Measurements from ENCODE around the gene ITIH3. TPM values are rescaled to one million over a fixed set of nuclear protein-coding genes. Genes with fewer than 3 reads are reported as not detected.

ITIH3 gene
- total RNA-seq, 1 experiment from 2014 or later = not detected

DNA sequence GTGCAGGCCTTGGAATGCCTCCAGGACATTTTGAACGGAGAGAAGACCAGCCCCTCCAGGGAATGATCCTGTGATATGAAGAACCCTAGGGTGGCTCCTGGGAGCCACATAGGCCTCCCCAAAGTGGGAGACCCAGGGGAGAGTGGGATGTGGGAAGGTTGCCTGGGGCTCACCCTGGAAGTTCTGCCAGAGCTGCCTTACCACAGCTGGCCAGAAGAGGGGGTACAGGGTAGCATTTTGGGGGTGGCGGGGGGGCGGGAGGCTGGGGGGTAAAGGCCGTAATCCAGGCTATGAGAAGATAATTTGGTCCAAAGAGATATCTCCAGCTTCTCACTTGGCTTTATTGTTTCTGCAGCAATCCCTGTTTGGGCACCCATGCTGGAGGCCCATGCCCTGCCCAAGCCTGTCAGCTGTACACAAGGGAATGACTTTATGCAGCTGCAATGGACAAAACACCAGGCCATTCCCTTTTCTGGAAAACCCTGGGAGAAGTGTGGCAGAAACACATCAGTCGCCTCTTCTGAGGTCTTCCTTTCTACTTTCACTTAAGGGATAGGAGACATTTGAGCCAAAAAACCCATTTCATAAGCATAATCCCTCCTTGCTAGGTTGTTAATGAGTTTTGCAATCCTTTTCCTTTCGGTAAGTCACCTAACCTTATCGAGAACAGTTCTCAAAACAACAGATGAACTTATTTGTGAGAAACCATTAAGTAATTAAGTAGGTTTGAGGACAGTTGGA is 51.3 kb downstream of the ITIH3 start:
- no peaks in the 10 kb centered on the region for H3K9me3 ChIP-seq (ENCODE audit: control insufficient read depth, low read depth, low read length)
- no peak overlapping the region for H2AFZ ChIP-seq (ENCODE audit: low read length)
- H3K4me1 ChIP-seq (ENCODE audit: insufficient read depth, low read length) = no peaks in the 10 kb centered on the region
- H3K9ac ChIP-seq (ENCODE audit: extremely low read depth, insufficient read length, low read length) = no peak overlapping the region
- no peaks in the 10 kb centered on the region for H3K79me1 ChIP-seq (ENCODE audit: insufficient read depth, low read depth, low read length, poor library complexity, severe bottlenecking)
- no peak overlapping the region for H3K27ac ChIP-seq (ENCODE audit: insufficient read length, low read depth, low read length)
- no peak overlapping the region for H2BK5ac ChIP-seq (ENCODE audit: insufficient read length, low read length)
- peak; percentile 61 for TF ChIP-seq CTCF (conservative IDR thresholded peaks at IDR 0.05)
- no peak overlapping the region for H3K18ac ChIP-seq (ENCODE audit: insufficient read length, low read depth, low read length)
- no peak overlapping the region for H4K8ac ChIP-seq (replicated peaks; ENCODE audit: insufficient read length, low read depth, low read length)
- DNase-seq = no peak
- WGBS (ENCODE audit: extremely low coverage, insufficient read length, low lambda C conversion rate) = no CpG with 5 or more reads among the region's 7 CpGs
- H2AK5ac ChIP-seq (ENCODE audit: insufficient read length, low read length) = no peak overlapping the region
- no peak overlapping the region for H2BK12ac ChIP-seq (ENCODE audit: insufficient read length, low read depth, low read length)
- H3K4ac ChIP-seq (ENCODE audit: low read depth, low read length) = no peak overlapping the region
- no peaks in the 10 kb centered on the region; a peak in 1 of 5 replicates for H3K9me3 Mint-ChIP-seq
- peaks cover 17 to 36% (median 26%) of the 10 kb centered on the region in 3 experiments for H3K36me3 Mint-ChIP-seq (ENCODE audit: insufficient read depth in 1 of 3, low read depth in 3 of 3)
- no peak overlapping the region for H2BK15ac ChIP-seq (ENCODE audit: low read depth, low read length)
- no peaks in the 10 kb centered on the region for H3K27me3 ChIP-seq (ENCODE audit: insufficient read depth, low read length)
- no peaks in the 10 kb centered on the region for H3K79me2 ChIP-seq (ENCODE audit: insufficient read depth, low read length)
- no peak overlapping the region for H3T11ph ChIP-seq (ENCODE audit: low read length)
- no peak overlapping the region for H3K27ac Mint-ChIP-seq
- H3K4me3 Mint-ChIP-seq = no peak overlapping the region
- H4K91ac ChIP-seq (ENCODE audit: insufficient read length, low read depth, low read length) = no peak overlapping the region
- no peaks in the 10 kb centered on the region for H4K20me1 ChIP-seq (ENCODE audit: control insufficient read depth, insufficient read depth, insufficient read length)
- H3K23me2 ChIP-seq (ENCODE audit: insufficient read length, low read depth, low read length, poor library complexity, severe bottlenecking) = no peaks in the 10 kb centered on the region
- no peak overlapping the region for H2BK20ac ChIP-seq (ENCODE audit: low read depth, low read length, poor library complexity, severe bottlenecking)
- H3K56ac ChIP-seq (ENCODE audit: insufficient read length, low read depth, low read length) = no peak overlapping the region
- no peak overlapping the region for H2BK120ac ChIP-seq (ENCODE audit: low read depth, low read length, poor library complexity, severe bottlenecking)
- peaks cover 8 to 18% of the 10 kb centered on the region in 2 experiments for H3K4me1 Mint-ChIP-seq
- H3K23ac ChIP-seq (ENCODE audit: insufficient read length, low read depth, low read length) = no peak overlapping the region
- no peak overlapping the region for H3K14ac ChIP-seq (ENCODE audit: insufficient read depth, low read length)
- H3K27me3 Mint-ChIP-seq (ENCODE audit: low read depth) = no peaks in the 10 kb centered on the region
- H4K5ac ChIP-seq (ENCODE audit: insufficient read length, low read depth, low read length) = no peak overlapping the region
- no peak overlapping the region for H3K4me2 ChIP-seq (ENCODE audit: insufficient read depth, insufficient read length, low read length)

Measured in H9 (cell line).